ENCODE measurements around the gene SLCO1B3.

DNA sequence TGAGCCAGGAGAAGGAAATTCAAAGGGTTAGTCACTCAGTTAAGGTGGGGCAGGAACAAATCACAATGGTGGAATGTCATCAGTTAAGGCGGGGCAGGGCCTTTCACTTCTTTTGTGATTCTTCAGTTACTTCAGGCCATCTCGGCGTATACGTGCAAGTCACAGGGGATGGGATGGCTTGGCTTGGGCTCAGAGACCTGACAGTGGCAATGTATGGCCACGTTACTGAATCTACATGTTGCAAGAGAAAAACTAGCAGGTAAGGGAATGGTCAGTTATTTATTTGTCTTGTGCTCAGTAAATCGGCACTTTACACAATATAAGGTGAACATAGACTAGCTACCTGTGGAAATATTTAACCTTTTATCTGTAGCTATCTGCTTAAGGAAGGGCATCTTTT lies 11.9 kb downstream of the SLCO1B3 start:
- TF ChIP-seq CTCF (IDR thresholded peaks at IDR 0.05; ENCODE audit: low read depth, low read length, missing input control) (no peak), YY1 (IDR thresholded peaks at IDR 0.05) (no peak), TAF1 (conservative IDR thresholded peaks at IDR 0.05) (no peak)
